PC-9 (cell line): ENCODE results near the gene SERPINI1.

Experiments
- EZH2 ChIP-seq: fragments of 200-600 bp; sonication (generic); IDR thresholded peaks from 2 replicates; pipeline ENCODE4 v1.8.0; 2017; ENCODE audit warnings: antibody characterized with exemption, low read depth
- TF ChIP-seq, protein P1 (sequence below): fragments of 200-600 bp; sonication (generic); conservative IDR thresholded peaks from 2 replicates; pipeline ENCODE4 v1.6.1; 2017; ENCODE audit warnings: mixed run types, antibody characterized with exemption, mild to moderate bottlenecking, moderate library complexity

- no peak for TF ChIP-seq EZH2
- TF ChIP-seq, protein P1, sequence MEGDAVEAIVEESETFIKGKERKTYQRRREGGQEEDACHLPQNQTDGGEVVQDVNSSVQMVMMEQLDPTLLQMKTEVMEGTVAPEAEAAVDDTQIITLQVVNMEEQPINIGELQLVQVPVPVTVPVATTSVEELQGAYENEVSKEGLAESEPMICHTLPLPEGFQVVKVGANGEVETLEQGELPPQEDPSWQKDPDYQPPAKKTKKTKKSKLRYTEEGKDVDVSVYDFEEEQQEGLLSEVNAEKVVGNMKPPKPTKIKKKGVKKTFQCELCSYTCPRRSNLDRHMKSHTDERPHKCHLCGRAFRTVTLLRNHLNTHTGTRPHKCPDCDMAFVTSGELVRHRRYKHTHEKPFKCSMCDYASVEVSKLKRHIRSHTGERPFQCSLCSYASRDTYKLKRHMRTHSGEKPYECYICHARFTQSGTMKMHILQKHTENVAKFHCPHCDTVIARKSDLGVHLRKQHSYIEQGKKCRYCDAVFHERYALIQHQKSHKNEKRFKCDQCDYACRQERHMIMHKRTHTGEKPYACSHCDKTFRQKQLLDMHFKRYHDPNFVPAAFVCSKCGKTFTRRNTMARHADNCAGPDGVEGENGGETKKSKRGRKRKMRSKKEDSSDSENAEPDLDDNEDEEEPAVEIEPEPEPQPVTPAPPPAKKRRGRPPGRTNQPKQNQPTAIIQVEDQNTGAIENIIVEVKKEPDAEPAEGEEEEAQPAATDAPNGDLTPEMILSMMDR = no peak
Observed at GRCh38 chr3:167870181-167870580, 134.7 kb downstream of the SERPINI1 start.
